GM12873 (cell line): ENCODE results near the gene FBXL15.

ENCODE experiments used
- CTCF ChIP-seq: IDR thresholded peaks from 2 replicates; pipeline ENCODE4 v1.5.1; 2012; ENCODE audit warnings: low read depth, mild to moderate bottlenecking, moderate library complexity, low read length, control low read depth; ENCODE audit not compliant: insufficient read depth; ENCODE audit errors: missing control alignments

Gene FBXL15

GRCh38 chr10:102429468-102429867 lies 8.8 kb downstream of the FBXL15 start:
- TF ChIP-seq CTCF = no peak

GRCh38 chr10:102431452-102432124 lies 11.0 kb downstream of the FBXL15 start:
- TF ChIP-seq CTCF = no peak

- TF ChIP-seq CTCF = no peak
Measured at GRCh38 chr10:102432162-102432950, 11.7 kb downstream of the FBXL15 start, which contains the start of gene CUEDC2. CUEDC2 (minus strand) TSS chr10:102432574; CDS start chr10:102425188, 7,386 bp downstream.

GRCh38 chr10:102433619-102434046 lies 13.0 kb downstream of the FBXL15 start:
- TF ChIP-seq CTCF = no peak

- TF ChIP-seq CTCF = no peak
Measured at GRCh38 chr10:102434394-102435132, 13.9 kb downstream of the FBXL15 start.

- TF ChIP-seq CTCF = no peak
Measured at GRCh38 chr10:102435133-102435497, 14.5 kb downstream of the FBXL15 start.
